ENCODE measurements around the gene HSF2BP. TPM values are rescaled to one million over a fixed set of nuclear protein-coding genes. Genes with fewer than 3 reads are reported as not detected.

HSF2BP gene
- polyA plus RNA-seq, 1 experiment: 1.1 TPM

DNA sequence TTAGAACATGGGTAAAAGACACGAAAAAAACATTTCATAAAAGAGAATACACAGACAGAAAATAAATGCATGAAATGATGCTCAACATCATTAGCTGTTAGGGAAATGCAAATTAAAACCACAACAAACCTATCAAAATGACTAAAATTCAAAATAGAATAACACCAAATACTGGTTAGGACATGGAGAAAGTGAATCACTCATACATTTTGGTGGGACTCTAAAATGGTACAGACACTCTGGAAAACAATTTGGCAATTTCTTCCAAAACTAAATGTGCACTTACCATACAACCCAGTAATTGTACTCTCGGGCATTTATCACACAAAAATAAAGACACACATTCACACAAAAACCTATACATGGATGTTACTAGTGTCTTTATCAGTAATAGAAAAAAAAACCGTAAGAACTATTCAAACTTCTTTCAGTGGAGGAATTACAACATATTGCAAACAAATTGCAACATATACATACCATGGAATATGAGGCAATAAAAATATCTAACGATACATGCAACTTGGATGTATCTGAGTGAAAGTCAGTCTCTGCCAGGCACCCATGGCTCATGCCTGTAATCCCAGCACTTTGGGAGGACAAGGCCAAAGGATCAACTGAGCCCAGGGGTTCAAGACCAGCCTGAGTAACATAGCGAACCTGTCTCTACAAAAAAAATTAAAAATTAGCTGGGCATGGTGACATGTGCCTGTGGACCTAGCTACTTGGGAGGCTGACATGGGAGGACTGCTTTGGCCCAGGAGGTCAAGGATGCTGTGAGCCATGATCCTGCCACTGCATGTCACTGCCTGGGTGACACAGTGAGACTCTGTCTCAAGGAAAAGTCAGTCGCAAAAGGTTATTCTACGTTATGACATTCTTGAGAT, 19.6 kb downstream of the HSF2BP start:
- CTCF ChIA-PET: interaction anchor here (2.9 kb wide), 1 partner anchor 28 kb away, joined by 13 read pairs; no protein-coding TSS in a partner anchor
- peak; percentile 50 for DNase-seq (ENCODE audit: low read depth, low spot score)
- Histone ChIP-seq H3K27ac (ENCODE audit: low read depth, low read length) (peak overlapping the region; percentile 78), H3K27me3 (ENCODE audit: control insufficient read depth, insufficient read depth, low read length) (no peaks in the 10 kb centered on the region), H3K4me3 (ENCODE audit: low read depth, low read length) (no peak overlapping the region), H3K9me3 (ENCODE audit: control insufficient read depth, insufficient read depth, low read length) (no peaks in the 10 kb centered on the region)
- POLR2A ChIA-PET: no interaction called here
- TF ChIP-seq CTCF (IDR thresholded peaks at IDR 0.05; ENCODE audit: low read depth, low read length): no peak

- no peak for TF ChIP-seq CTCF (IDR thresholded peaks at IDR 0.05; ENCODE audit: low read depth, low read length)
- CTCF ChIA-PET: interaction anchor here (2.9 kb wide), 1 partner anchor 26 kb away, joined by 13 read pairs; no protein-coding TSS in a partner anchor
- DNase-seq (ENCODE audit: low read depth, low spot score): no peak
- H3K27ac ChIP-seq (ENCODE audit: low read depth, low read length): no peak overlapping the region
- no peaks in the 10 kb centered on the region for H3K27me3 ChIP-seq (ENCODE audit: control insufficient read depth, insufficient read depth, low read length)
- no peak overlapping the region for H3K4me3 ChIP-seq (ENCODE audit: low read depth, low read length)
- POLR2A ChIA-PET: no interaction called here
- no peaks in the 10 kb centered on the region for H3K9me3 ChIP-seq (ENCODE audit: control insufficient read depth, insufficient read depth, low read length)
Observed at GRCh38 chr21:43637530-43638158, 21.6 kb downstream of the HSF2BP start.

DNA sequence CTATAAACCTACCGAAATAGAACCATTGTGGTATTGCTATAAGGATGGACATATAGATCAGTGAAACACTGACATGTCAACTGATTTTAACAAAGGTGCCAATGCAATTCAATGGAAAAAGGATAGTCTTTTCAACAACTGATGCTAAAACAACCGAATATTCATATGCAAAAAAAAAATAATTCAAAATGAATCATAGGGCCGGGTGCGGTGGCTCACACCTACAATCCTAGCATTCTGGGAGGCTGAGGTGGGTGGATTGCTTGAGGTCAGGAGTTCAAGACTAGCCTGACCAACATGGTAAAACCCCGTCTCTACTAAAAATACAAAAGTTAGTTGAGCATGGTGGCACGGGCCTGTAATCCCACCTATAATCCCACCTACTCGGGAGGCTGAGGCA, 23.9 kb downstream of the HSF2BP start:
- ChIA-PET CTCF (interaction anchor here (2.7 kb wide), 1 partner anchor 23 kb away, joined by 11 read pairs; no protein-coding TSS in a partner anchor), POLR2A (no interaction called here)
- Histone ChIP-seq H3K4me3 (ENCODE audit: low read depth, low read length) (no peak overlapping the region), H3K9me3 (ENCODE audit: control insufficient read depth, insufficient read depth, low read length) (no peaks in the 10 kb centered on the region), H3K27ac (ENCODE audit: low read depth, low read length) (no peak overlapping the region), H3K27me3 (ENCODE audit: control insufficient read depth, insufficient read depth, low read length) (no peaks in the 10 kb centered on the region)
- no peak for DNase-seq (ENCODE audit: low read depth, low spot score)
- no peak for TF ChIP-seq CTCF (IDR thresholded peaks at IDR 0.05; ENCODE audit: low read depth, low read length)

DNA sequence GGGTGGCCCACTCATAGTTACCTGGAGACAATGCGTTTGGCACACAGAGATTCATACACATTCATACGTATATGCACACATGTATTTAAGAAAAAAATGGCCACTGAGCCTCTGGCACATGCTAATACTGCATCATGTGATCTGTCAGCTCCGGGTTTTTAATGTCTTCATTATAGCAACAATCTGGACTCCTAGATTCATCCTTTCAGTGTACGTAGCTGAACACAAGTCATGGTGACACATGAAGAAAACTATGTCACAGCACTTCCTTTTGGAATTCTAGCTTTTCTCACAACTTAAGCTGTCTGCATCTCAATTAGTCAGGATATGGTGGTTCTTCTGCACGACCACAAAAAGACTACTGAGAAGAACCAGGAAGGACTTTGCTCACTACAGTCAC, 24.7 kb downstream of the HSF2BP start:
- ChIA-PET POLR2A (no interaction called here), CTCF (interaction anchor here (2.7 kb wide), 1 partner anchor 23 kb away, joined by 11 read pairs; no protein-coding TSS in a partner anchor)
- no peaks in the 10 kb centered on the region for H3K27me3 ChIP-seq (ENCODE audit: control insufficient read depth, insufficient read depth, low read length)
- H3K27ac ChIP-seq (ENCODE audit: low read depth, low read length): no peak overlapping the region
- H3K9me3 ChIP-seq (ENCODE audit: control insufficient read depth, insufficient read depth, low read length): no peaks in the 10 kb centered on the region
- no peak for TF ChIP-seq CTCF (IDR thresholded peaks at IDR 0.05; ENCODE audit: low read depth, low read length)
- no peak for DNase-seq (ENCODE audit: low read depth, low spot score)
- no peak overlapping the region for H3K4me3 ChIP-seq (ENCODE audit: low read depth, low read length)
